OCI-LY7 (cell line): ENCODE data around the gene ATG9A.

Experiments used
- EZH2phosphoT487 ChIP-seq: fragments of 200-600 bp; sonication (generic); IDR thresholded peaks from 2 replicates; pipeline ENCODE4 v1.6.1; 2018; ENCODE audit warnings: low read depth, borderline replicate concordance, mild to moderate bottlenecking, mixed run types, antibody characterized with exemption, low read length, moderate library complexity, mixed read lengths
- TF ChIP-seq, protein P1 (sequence below): fragments of 200-600 bp; sonication (generic); conservative IDR thresholded peaks from 2 replicates; pipeline ENCODE4 v1.5.1; 2014; ENCODE audit warnings: mild to moderate bottlenecking, antibody characterized with exemption, low read length, moderate library complexity, mixed read lengths

DNA sequence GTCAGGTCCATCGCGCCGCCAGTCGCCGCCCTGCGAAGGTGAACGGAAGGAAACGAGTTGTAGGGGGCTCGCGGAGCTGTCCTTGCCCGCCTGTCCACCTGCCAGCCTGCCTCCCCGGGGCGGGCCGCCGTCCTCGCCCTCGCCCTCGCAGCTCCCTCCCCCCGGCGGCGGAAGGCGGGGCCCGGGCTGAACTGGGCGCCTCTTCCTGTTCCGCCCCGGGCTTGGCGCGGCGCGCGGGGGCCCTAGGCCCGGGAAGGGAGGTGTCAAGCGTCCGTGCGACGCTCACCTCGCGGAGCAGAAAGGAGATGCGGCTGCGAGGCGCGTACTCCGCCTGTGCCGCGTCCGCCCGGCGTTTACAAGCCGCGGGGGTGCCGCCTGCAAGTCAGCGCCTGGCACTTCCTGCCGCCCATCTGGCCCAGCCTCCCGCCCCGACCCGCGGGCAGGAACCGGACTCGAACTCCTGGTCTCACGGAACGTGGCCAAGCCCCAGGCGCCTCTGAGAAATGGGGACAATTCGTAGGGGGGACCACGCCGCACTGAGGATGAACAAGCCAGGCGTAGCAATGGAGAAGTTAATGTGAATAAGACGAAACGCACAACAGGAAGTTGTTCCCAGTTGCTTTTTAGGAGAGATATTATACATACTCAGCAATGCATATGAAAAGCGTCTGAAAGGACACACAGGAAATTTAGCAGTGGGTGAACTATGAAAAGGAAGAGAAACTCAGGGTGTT is 52.5 kb downstream of the ATG9A start, which contains the start of gene CNPPD1:
- TF ChIP-seq, protein P1, sequence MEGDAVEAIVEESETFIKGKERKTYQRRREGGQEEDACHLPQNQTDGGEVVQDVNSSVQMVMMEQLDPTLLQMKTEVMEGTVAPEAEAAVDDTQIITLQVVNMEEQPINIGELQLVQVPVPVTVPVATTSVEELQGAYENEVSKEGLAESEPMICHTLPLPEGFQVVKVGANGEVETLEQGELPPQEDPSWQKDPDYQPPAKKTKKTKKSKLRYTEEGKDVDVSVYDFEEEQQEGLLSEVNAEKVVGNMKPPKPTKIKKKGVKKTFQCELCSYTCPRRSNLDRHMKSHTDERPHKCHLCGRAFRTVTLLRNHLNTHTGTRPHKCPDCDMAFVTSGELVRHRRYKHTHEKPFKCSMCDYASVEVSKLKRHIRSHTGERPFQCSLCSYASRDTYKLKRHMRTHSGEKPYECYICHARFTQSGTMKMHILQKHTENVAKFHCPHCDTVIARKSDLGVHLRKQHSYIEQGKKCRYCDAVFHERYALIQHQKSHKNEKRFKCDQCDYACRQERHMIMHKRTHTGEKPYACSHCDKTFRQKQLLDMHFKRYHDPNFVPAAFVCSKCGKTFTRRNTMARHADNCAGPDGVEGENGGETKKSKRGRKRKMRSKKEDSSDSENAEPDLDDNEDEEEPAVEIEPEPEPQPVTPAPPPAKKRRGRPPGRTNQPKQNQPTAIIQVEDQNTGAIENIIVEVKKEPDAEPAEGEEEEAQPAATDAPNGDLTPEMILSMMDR = no peak
- TF ChIP-seq EZH2phosphoT487 = no peak
